Prostate gland (tissue), 2 donors: ENCODE results near the gene NEDD4. TPM values are rescaled to one million over a fixed set of nuclear protein-coding genes. Genes with fewer than 3 reads are reported as not detected.

ENCODE experiments used
- DNase-seq: peaks from one replicate; pipeline ENCODE4 v3.0.0-alpha.2; 2019; ENCODE audit warnings: low spot score
- H3K27ac ChIP-seq, 2 donors: fragments of 200-600 bp; sonication (generic); 2 replicates each; pipeline ENCODE4 v1.5.1; 2017 to 2019
- H3K27me3 ChIP-seq: fragments of 200-600 bp; sonication (generic); replicated peaks from 2 replicates; pipeline ENCODE4 v1.5.1; 2019; ENCODE audit not compliant: insufficient read depth
- H3K36me3 ChIP-seq, 2 donors: fragments of 200-600 bp; sonication (generic); 1 replicate in 1 of 2; 2 replicates in 1 of 2; pipeline versions ENCODE4 v1.5.1 to v1.8.1; 2017 to 2019
- H3K4me1 ChIP-seq: fragments of 200-600 bp; sonication (generic); replicated peaks from 2 replicates; pipeline ENCODE4 v1.5.1; 2019
- H3K4me3 ChIP-seq, 2 donors: fragments of 200-600 bp; sonication (generic); 2 replicates each; pipeline ENCODE4 v1.5.1; 2017 to 2019
- H3K9me3 ChIP-seq: fragments of 200-600 bp; sonication (generic); 2 replicates; pipeline ENCODE4 v1.5.1; 2017
- CTCF ChIP-seq, 4 experiments: fragments of 200-600 bp in 2 of 4; fragments of 450-650 bp in 2 of 4; sonication (generic) in 2 of 4; IDR thresholded peaks; 1 replicate in 3 of 4; 2 replicates in 1 of 4; pipeline ENCODE4 v1.5.1; 2016 to 2019; ENCODE audit warnings: antibody characterized with exemption in 4 of 4, mild to moderate bottlenecking in 2 of 4, moderate library complexity in 2 of 4
- POLR2A ChIP-seq: fragments of 450-650 bp; IDR thresholded peaks from one replicate; pipeline ENCODE4 v1.6.1; 2016; ENCODE audit warnings: antibody characterized with exemption, mild to moderate bottlenecking
- POLR2AphosphoS5 ChIP-seq: sonication (generic); formaldehyde crosslinking; IDR thresholded peaks from one replicate; pipeline ENCODE4 v1.6.1; 2017; ENCODE audit warnings: antibody characterized with exemption
- WGBS: methylation state at CpG from one replicate; pipeline ENCODE4 v1.1.5; 2018; 5-methylcytosine and 5-hydroxymethylcytosine counted together
- intact Hi-C: fragments of 100-400 bp; cut with DNase I; formaldehyde crosslinking; loops from one replicate; pipeline ENCODE4 v1.14.2; 2022
- total RNA-seq, 2 donors: library from RNA; depleted of rRNA; stranded (reverse); fragments of >200 nt; gene quantifications; one replicate each; pipeline ENCODE4 v1.1.0, GENCODE V29; 2016

Gene NEDD4
- total RNA-seq, 2 donors from 2014 or later, result 9.5 to 14.8 TPM

- H3K9me3 ChIP-seq, result no peaks in the 10 kb centered on the region
- no peaks in the 10 kb centered on the region for H3K27me3 ChIP-seq
- DNase-seq, result no peak
- no peak overlapping the region for H3K4me3 ChIP-seq
- WGBS, result 85% methylated on average over 2 of the region's 2 CpGs
- no peaks in the 10 kb centered on the region for H3K4me1 ChIP-seq
- intact Hi-C loops, result no loop called here
- H3K36me3 ChIP-seq, result no peaks in the 10 kb centered on the region
- no peak for TF ChIP-seq CTCF (IDR thresholded peaks at IDR 0.05)
- no peak for TF ChIP-seq POLR2AphosphoS5
- no peak for TF ChIP-seq POLR2A
- no peak overlapping the region for H3K27ac ChIP-seq
Measured at GRCh38 chr15:55981582-55982249, 11.7 kb downstream of the NEDD4 start.

- WGBS, result 96% methylated on average over 4 of the region's 4 CpGs
- Histone ChIP-seq H3K27me3 (no peaks in the 10 kb centered on the region), H3K27ac (no peak overlapping the region), H3K36me3 (no peaks in the 10 kb centered on the region), H3K9me3 (no peaks in the 10 kb centered on the region), H3K4me3 (no peak overlapping the region), H3K4me1 (no peaks in the 10 kb centered on the region)
- intact Hi-C loops, result no loop called here
- TF ChIP-seq CTCF (IDR thresholded peaks at IDR 0.05) (no peak), POLR2AphosphoS5 (no peak), POLR2A (no peak)
- DNase-seq, result no peak
Measured at GRCh38 chr15:55980511-55980910, 12.9 kb downstream of the NEDD4 start.

- Histone ChIP-seq H3K9me3 (no peaks in the 10 kb centered on the region), H3K27me3 (no peaks in the 10 kb centered on the region), H3K36me3 (no peaks in the 10 kb centered on the region), H3K27ac (no peak overlapping the region), H3K4me1 (no peaks in the 10 kb centered on the region), H3K4me3 (no peak overlapping the region)
- intact Hi-C loops, result no loop called here
- TF ChIP-seq CTCF (IDR thresholded peaks at IDR 0.05), result no peak
- TF ChIP-seq POLR2A, result no peak
- no peak for TF ChIP-seq POLR2AphosphoS5
- no peak for DNase-seq
- 94% methylated on average over 1 of the region's 1 CpG for WGBS
Measured at GRCh38 chr15:55977231-55977630, 16.2 kb downstream of the NEDD4 start.

GRCh38 chr15:55970286-55970685, 23.1 kb downstream of the NEDD4 start:
- no peak overlapping the region for H3K27ac ChIP-seq
- intact Hi-C loops, result no loop called here
- H3K4me3 ChIP-seq, result no peak overlapping the region
- WGBS, result 87% methylated on average over 1 of the region's 1 CpG
- H3K27me3 ChIP-seq, result no peaks in the 10 kb centered on the region
- H3K9me3 ChIP-seq, result no peaks in the 10 kb centered on the region
- H3K36me3 ChIP-seq, result no peaks in the 10 kb centered on the region
- no peak for TF ChIP-seq POLR2AphosphoS5
- TF ChIP-seq CTCF (IDR thresholded peaks at IDR 0.05), result no peak
- TF ChIP-seq POLR2A, result no peak
- DNase-seq, result no peak
- no peaks in the 10 kb centered on the region for H3K4me1 ChIP-seq

GRCh38 chr15:55969582-55969981, 23.8 kb downstream of the NEDD4 start:
- TF ChIP-seq POLR2AphosphoS5, result no peak
- TF ChIP-seq CTCF (IDR thresholded peaks at IDR 0.05), result no peak
- no peak for TF ChIP-seq POLR2A

More at GRCh38 chr15:55969582-55969981, 23.8 kb downstream of the NEDD4 start:
- no peaks in the 10 kb centered on the region for H3K27me3 ChIP-seq
- no peaks in the 10 kb centered on the region for H3K9me3 ChIP-seq
- H3K27ac ChIP-seq, result no peak overlapping the region
- no peak overlapping the region for H3K4me3 ChIP-seq
- WGBS, result 88% methylated on average over 3 of the region's 3 CpGs
- H3K36me3 ChIP-seq, result no peaks in the 10 kb centered on the region
- DNase-seq, result no peak
- intact Hi-C loops, result no loop called here
- H3K4me1 ChIP-seq, result no peaks in the 10 kb centered on the region
